ENCODE measurements around the gene GRIK1. TPM values are rescaled to one million over a fixed set of nuclear protein-coding genes. Genes with fewer than 3 reads are reported as not detected.

Gene GRIK1
- total and polyA plus RNA-seq, 3 experiments from 2014 or later: not detected

DNA sequence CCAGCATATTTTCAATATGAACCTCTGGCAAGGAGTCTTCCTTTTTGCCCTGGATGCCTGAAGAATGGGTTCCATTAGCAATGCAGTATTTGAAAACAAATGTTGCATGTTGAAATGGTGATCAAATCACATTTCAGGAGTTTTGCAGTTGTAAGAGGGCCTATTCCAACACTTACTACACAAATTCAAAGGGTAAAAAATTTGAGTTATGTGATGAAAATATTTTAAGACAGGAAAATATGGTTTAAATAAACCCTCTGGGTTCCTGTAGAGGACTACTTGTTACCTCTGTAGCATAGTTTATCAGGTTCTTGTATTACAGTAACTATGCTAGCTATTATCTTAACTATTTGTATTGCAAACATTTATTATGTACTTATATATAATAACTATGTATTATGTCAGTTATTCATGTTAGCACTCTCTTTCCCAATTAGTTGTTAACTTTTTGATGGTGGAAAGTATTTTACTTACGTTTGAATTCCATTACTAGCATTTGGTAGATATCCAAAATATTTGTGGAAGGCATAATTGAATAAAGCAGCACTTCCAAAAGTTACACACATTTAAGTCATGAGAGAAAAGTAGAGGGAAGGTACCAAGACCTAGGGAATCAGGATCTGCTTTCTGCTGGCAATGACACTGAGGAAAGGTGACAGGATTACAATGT is 312.9 kb downstream of the GRIK1 start:
- CTCF ChIA-PET: no interaction called here
- H3K36me3 Mint-ChIP-seq: no peaks in the 10 kb centered on the region
- peaks cover 0 to 4% (median 0%) of the 10 kb centered on the region in 5 donors for H3K9me3 Mint-ChIP-seq
- DNase-seq: no peak
- H3K4me1 ChIP-seq (ENCODE audit: insufficient read depth, low read length): no peaks in the 10 kb centered on the region
- H3K4me1 Mint-ChIP-seq: no peaks in the 10 kb centered on the region
- no peaks in the 10 kb centered on the region for H3K27me3 ChIP-seq (ENCODE audit: insufficient read depth, low read length, poor library complexity, severe bottlenecking)
- POLR2A ChIA-PET: no interaction called here
- no peaks in the 10 kb centered on the region for H3K27me3 Mint-ChIP-seq
- no peak overlapping the region for H3K4me3 ChIP-seq (ENCODE audit: low read length)
- H3K27ac Mint-ChIP-seq: no peak overlapping the region
- H3K36me3 ChIP-seq (ENCODE audit: insufficient read depth, low read length): no peaks in the 10 kb centered on the region
- no peak overlapping the region for H3K4me3 Mint-ChIP-seq
- H3K27ac ChIP-seq (ENCODE audit: low read depth, low read length): no peak overlapping the region
- no peaks in the 10 kb centered on the region for H3K9me3 ChIP-seq (ENCODE audit: low read length)

DNA sequence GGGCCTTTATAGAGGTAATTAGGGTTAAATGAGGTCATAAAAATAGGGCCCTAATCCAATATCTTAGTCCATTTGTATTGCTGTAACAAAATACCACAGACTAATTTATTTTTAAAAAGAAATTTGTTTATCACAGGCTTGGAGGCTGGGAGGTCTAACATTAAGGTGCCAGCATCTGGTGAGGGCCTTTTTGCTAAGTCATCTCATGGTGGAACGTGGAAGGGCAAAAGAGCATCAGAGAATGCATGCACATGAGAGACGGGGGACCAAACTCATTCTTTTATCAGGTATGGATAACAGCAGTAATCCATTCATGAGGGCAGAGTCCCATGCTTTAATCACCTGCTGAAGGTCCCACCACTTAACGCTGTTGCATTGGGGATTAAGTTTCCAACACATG is 313.8 kb downstream of the GRIK1 start:
- ChIA-PET CTCF (no interaction called here), POLR2A (no interaction called here)
- no peak for DNase-seq
- Mint-ChIP-seq H3K4me1 (no peaks in the 10 kb centered on the region), H3K27me3 (no peaks in the 10 kb centered on the region), H3K27ac (no peak overlapping the region), H3K9me3 (peaks cover 0 to 4% (median 0%) of the 10 kb centered on the region in 5 donors), H3K36me3 (no peaks in the 10 kb centered on the region), H3K4me3 (no peak overlapping the region)
- no peaks in the 10 kb centered on the region for H3K27me3 ChIP-seq (ENCODE audit: insufficient read depth, low read length, poor library complexity, severe bottlenecking)
- H3K4me3 ChIP-seq (ENCODE audit: low read length): no peak overlapping the region
- H3K36me3 ChIP-seq (ENCODE audit: insufficient read depth, low read length): no peaks in the 10 kb centered on the region
- H3K4me1 ChIP-seq (ENCODE audit: insufficient read depth, low read length): no peaks in the 10 kb centered on the region
- no peak overlapping the region for H3K27ac ChIP-seq (ENCODE audit: low read depth, low read length)
- H3K9me3 ChIP-seq (ENCODE audit: low read length): no peaks in the 10 kb centered on the region

GRCh38 chr21:29624776-29625175 is 315.0 kb downstream of the GRIK1 start:
- H3K4me1 Mint-ChIP-seq: no peaks in the 10 kb centered on the region
- no peaks in the 10 kb centered on the region for H3K9me3 ChIP-seq (ENCODE audit: low read length)
- H3K27me3 Mint-ChIP-seq: no peaks in the 10 kb centered on the region
- CTCF ChIA-PET: no interaction called here
- H3K9me3 Mint-ChIP-seq: peaks cover 0 to 2% (median 0%) of the 10 kb centered on the region in 5 donors
- no peaks in the 10 kb centered on the region for H3K36me3 Mint-ChIP-seq
- no peaks in the 10 kb centered on the region for H3K36me3 ChIP-seq (ENCODE audit: insufficient read depth, low read length)
- H3K4me3 Mint-ChIP-seq: no peak overlapping the region
- no peak overlapping the region for H3K4me3 ChIP-seq (ENCODE audit: low read length)
- H3K27ac Mint-ChIP-seq: no peak overlapping the region
- POLR2A ChIA-PET: no interaction called here
- no peaks in the 10 kb centered on the region for H3K27me3 ChIP-seq (ENCODE audit: insufficient read depth, low read length, poor library complexity, severe bottlenecking)
- H3K4me1 ChIP-seq (ENCODE audit: insufficient read depth, low read length): no peaks in the 10 kb centered on the region
- DNase-seq: no peak
- no peak overlapping the region for H3K27ac ChIP-seq (ENCODE audit: low read depth, low read length)

DNA sequence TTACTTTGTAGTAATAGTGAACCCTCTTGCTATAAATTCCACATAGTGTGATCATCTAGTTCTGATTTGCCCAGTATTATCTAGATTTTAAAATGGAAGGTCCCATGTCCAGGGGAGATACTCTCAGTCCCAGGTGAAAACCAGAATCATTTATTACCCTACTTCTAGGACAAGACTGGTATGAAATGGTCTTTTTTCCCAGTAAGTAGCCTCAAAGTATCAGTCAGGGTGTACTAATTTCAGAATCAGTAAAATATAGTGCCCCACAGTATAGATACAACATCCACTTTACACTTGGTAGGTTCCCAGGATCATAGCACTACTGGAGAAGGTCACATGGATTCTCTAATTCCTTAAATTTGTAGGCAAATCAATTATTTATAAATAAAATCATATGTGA is 318.3 kb downstream of the GRIK1 start:
- no peaks in the 10 kb centered on the region for H3K36me3 ChIP-seq (ENCODE audit: insufficient read depth, low read length)
- no peak overlapping the region for H3K4me3 Mint-ChIP-seq

DNA sequence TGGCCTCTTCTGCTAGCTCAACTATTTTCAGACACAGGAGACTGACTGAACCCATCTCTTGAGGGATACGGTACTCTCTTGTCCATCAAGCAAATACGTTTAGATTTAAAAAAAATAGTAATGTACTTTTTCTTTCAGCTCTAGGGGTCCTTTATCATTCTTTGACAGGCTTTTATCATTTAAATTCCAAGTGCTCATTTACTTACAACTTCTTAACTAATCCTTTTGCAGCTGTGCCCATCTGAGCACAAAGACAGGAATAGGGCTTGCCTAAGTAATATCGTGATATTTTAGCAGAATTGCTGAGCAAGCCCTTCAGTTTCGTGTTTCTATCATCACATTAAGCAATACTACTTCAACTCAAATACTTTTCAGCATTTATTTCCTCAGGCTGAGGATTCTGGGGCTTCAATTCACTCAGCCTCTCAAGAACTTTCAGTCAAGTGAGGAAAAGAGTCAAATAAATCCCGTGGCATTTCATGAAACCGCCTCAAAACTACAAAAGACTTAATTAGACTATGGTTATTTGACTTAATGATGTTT is 323.5 kb downstream of the GRIK1 start:
- ChIA-PET CTCF (no interaction called here), POLR2A (no interaction called here)
- Histone ChIP-seq H3K36me3 (ENCODE audit: insufficient read depth, low read length) (no peaks in the 10 kb centered on the region), H3K4me1 (ENCODE audit: insufficient read depth, low read length) (no peaks in the 10 kb centered on the region), H3K4me3 (ENCODE audit: low read length) (no peak overlapping the region), H3K27ac (ENCODE audit: low read depth, low read length) (no peak overlapping the region), H3K27me3 (ENCODE audit: insufficient read depth, low read length, poor library complexity, severe bottlenecking) (no peaks in the 10 kb centered on the region), H3K9me3 (ENCODE audit: low read length) (no peaks in the 10 kb centered on the region)
- H3K27ac Mint-ChIP-seq: no peak overlapping the region
- no peaks in the 10 kb centered on the region for H3K27me3 Mint-ChIP-seq
- no peak overlapping the region for H3K4me3 Mint-ChIP-seq
- no peak for DNase-seq
- no peaks in the 10 kb centered on the region for H3K4me1 Mint-ChIP-seq
- H3K9me3 Mint-ChIP-seq: peaks cover 0 to 5% (median 0%) of the 10 kb centered on the region in 5 donors
- H3K36me3 Mint-ChIP-seq: peaks cover 0 to 3% (median 0%) of the 10 kb centered on the region in 3 donors

More for the DNA sequence above, 318.3 kb downstream of the GRIK1 start:
- Mint-ChIP-seq H3K27ac (no peak overlapping the region), H3K36me3 (no peaks in the 10 kb centered on the region), H3K9me3 (peaks cover 0 to 5% (median 0%) of the 10 kb centered on the region in 5 donors), H3K4me1 (no peaks in the 10 kb centered on the region), H3K27me3 (no peaks in the 10 kb centered on the region)
- Histone ChIP-seq H3K27ac (ENCODE audit: low read depth, low read length) (no peak overlapping the region), H3K27me3 (ENCODE audit: insufficient read depth, low read length, poor library complexity, severe bottlenecking) (no peaks in the 10 kb centered on the region), H3K4me3 (ENCODE audit: low read length) (no peak overlapping the region), H3K9me3 (ENCODE audit: low read length) (no peaks in the 10 kb centered on the region), H3K4me1 (ENCODE audit: insufficient read depth, low read length) (no peaks in the 10 kb centered on the region)
- POLR2A ChIA-PET: no interaction called here
- CTCF ChIA-PET: no interaction called here
- DNase-seq: no peak

GRCh38 chr21:29613877-29614276 is 325.9 kb downstream of the GRIK1 start:
- H3K27ac Mint-ChIP-seq: no peak overlapping the region
- ChIA-PET CTCF (no interaction called here), POLR2A (no interaction called here)
- H3K36me3 Mint-ChIP-seq: peaks cover 0 to 4% (median 0%) of the 10 kb centered on the region in 3 donors
- H3K27me3 Mint-ChIP-seq: peaks cover 0 to 2% of the 10 kb centered on the region in 2 donors
- no peak for DNase-seq
- no peaks in the 10 kb centered on the region for H3K4me1 Mint-ChIP-seq
- H3K27ac ChIP-seq (ENCODE audit: low read depth, low read length): no peak overlapping the region
- no peaks in the 10 kb centered on the region for H3K36me3 ChIP-seq (ENCODE audit: insufficient read depth, low read length)
- no peak overlapping the region for H3K4me3 ChIP-seq (ENCODE audit: low read length)
- no peaks in the 10 kb centered on the region for H3K9me3 ChIP-seq (ENCODE audit: low read length)
- H3K9me3 Mint-ChIP-seq: peaks cover 0 to 5% (median 0%) of the 10 kb centered on the region in 5 donors
- no peaks in the 10 kb centered on the region for H3K27me3 ChIP-seq (ENCODE audit: insufficient read depth, low read length, poor library complexity, severe bottlenecking)
- H3K4me3 Mint-ChIP-seq: no peak overlapping the region
- H3K4me1 ChIP-seq (ENCODE audit: insufficient read depth, low read length): no peaks in the 10 kb centered on the region

DNA sequence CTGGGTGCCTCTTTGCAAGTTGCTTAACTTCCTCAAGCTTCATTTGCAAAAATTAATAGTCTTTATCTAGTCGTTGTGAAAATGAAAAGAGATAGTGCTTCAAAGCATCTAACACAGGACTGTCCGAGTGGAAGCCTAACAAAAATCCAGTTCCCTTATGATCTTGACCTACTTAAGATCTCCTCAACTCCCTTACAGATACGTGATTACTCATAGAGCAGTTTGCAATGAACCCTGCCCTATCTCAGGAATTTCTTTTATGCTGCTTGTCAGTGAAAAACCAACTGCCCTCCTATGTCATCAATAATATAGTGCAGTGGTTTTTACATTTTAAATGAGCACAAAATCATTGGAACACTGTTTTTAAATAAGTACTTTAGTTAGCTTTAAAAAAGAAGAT is 326.8 kb downstream of the GRIK1 start:
- Histone ChIP-seq H3K9me3 (ENCODE audit: low read length) (no peaks in the 10 kb centered on the region), H3K4me3 (ENCODE audit: low read length) (no peak overlapping the region), H3K4me1 (ENCODE audit: insufficient read depth, low read length) (no peaks in the 10 kb centered on the region), H3K27me3 (ENCODE audit: insufficient read depth, low read length, poor library complexity, severe bottlenecking) (no peaks in the 10 kb centered on the region), H3K27ac (ENCODE audit: low read depth, low read length) (no peak overlapping the region), H3K36me3 (ENCODE audit: insufficient read depth, low read length) (no peaks in the 10 kb centered on the region)
- H3K27ac Mint-ChIP-seq: no peak overlapping the region
- H3K27me3 Mint-ChIP-seq: peaks cover 0 to 2% of the 10 kb centered on the region in 2 donors
- CTCF ChIA-PET: no interaction called here
- H3K9me3 Mint-ChIP-seq: no peaks in the 10 kb centered on the region
- no peak overlapping the region for H3K4me3 Mint-ChIP-seq
- no peaks in the 10 kb centered on the region for H3K4me1 Mint-ChIP-seq
- H3K36me3 Mint-ChIP-seq: peaks cover 0 to 4% (median 0%) of the 10 kb centered on the region in 3 donors
- no peak for DNase-seq
- POLR2A ChIA-PET: no interaction called here

- Mint-ChIP-seq H3K36me3 (peaks cover 0 to 4% (median 0%) of the 10 kb centered on the region in 3 donors), H3K4me1 (no peaks in the 10 kb centered on the region), H3K27ac (no peak overlapping the region), H3K27me3 (peaks cover 0 to 2% of the 10 kb centered on the region in 2 donors), H3K4me3 (no peak overlapping the region), H3K9me3 (no peaks in the 10 kb centered on the region)
- ChIA-PET CTCF (no interaction called here), POLR2A (no interaction called here)
- DNase-seq: no peak
- Histone ChIP-seq H3K27ac (ENCODE audit: low read depth, low read length) (no peak overlapping the region), H3K4me1 (ENCODE audit: insufficient read depth, low read length) (no peaks in the 10 kb centered on the region), H3K27me3 (ENCODE audit: insufficient read depth, low read length, poor library complexity, severe bottlenecking) (no peaks in the 10 kb centered on the region), H3K9me3 (ENCODE audit: low read length) (no peaks in the 10 kb centered on the region), H3K36me3 (ENCODE audit: insufficient read depth, low read length) (no peaks in the 10 kb centered on the region), H3K4me3 (ENCODE audit: low read length) (no peak overlapping the region)
These were observed 328.9 kb downstream of the GRIK1 start for GRCh38 chr21:29610779-29611360.

Measured in CD8-positive, alpha-beta memory T cell (primary cell).